Left ventricle myocardium superior (tissue), 1 donor: ENCODE data around the gene KIAA0232. TPM values are rescaled to one million over a fixed set of nuclear protein-coding genes. Genes with fewer than 3 reads are reported as not detected.
"Not testable (repeated sequence)": the region's sequence is repeated elsewhere in the genome, so short reads cannot be mapped to it uniquely, and the experiment has no call there.

ENCODE experiments used
- ATAC-seq: fragments of 200-7000 bp; cut with Tn5 transposase; one replicate; pipeline ENCODE4 v1.9.1; 2020; ENCODE audit warnings: mild to moderate bottlenecking, moderate library complexity
- DNase-seq: peaks from one replicate; pipeline ENCODE4 v3.0.0-alpha.2; 2020
- intact Hi-C: fragments of 100-400 bp; cut with micrococcal nuclease; formaldehyde crosslinking; loops from one replicate; pipeline ENCODE4 v1.11.0; 2022
- total RNA-seq: library from RNA; stranded (reverse); fragmentation: NEBNext Ultra II Directional; extraction: Animal tissue kit (Norgen Biotek cat#: 25700); gene quantifications from one replicate; pipeline ENCODE4 v1.2.1, GENCODE V29; 2021
- donor health status: DM: no; HTN: yes; CAD: no; lungs with severe emphysema.

The KIAA0232 gene
- total RNA-seq, 1 donor from 2014 or later: 79.8 TPM

- ATAC-seq (no peak), DNase-seq (no peak)
- intact Hi-C loops: no loop called here
Measured at GRCh38 chr4:6889736-6890324, 107.3 kb downstream of the KIAA0232 start.

GRCh38 chr4:6890358-6890757 is 107.8 kb downstream of the KIAA0232 start:
- intact Hi-C loops: no loop called here
- ATAC-seq: no peak
- no peak for DNase-seq

GRCh38 chr4:6890971-6891370 is 108.4 kb downstream of the KIAA0232 start:
- DNase-seq, ATAC-seq, intact Hi-C loops: not testable (repeated sequence)

GRCh38 chr4:6891436-6892170 is 109.1 kb downstream of the KIAA0232 start:
- intact Hi-C loops: no loop called here

GRCh38 chr4:6892190-6892908 is 109.8 kb downstream of the KIAA0232 start:
- ATAC-seq (peak; percentile 65), DNase-seq (peak; percentile 57)
- intact Hi-C loops: no loop called here

More at GRCh38 chr4:6891436-6892170, 109.1 kb downstream of the KIAA0232 start:
- ATAC-seq (peak; percentile 9), DNase-seq (no peak)

- intact Hi-C loops: no loop called here
- DNase-seq: no peak
- ATAC-seq: no peak
Measured at GRCh38 chr4:6892909-6893202, 110.3 kb downstream of the KIAA0232 start.

- no peak for ATAC-seq
- no peak for DNase-seq
- intact Hi-C loops: no loop called here
Measured at GRCh38 chr4:6893449-6894085, 111.0 kb downstream of the KIAA0232 start.

- intact Hi-C loops: no loop called here
- no peak for DNase-seq
- ATAC-seq: no peak
Measured at GRCh38 chr4:6894086-6894478, 111.6 kb downstream of the KIAA0232 start.

GRCh38 chr4:6894528-6895498 is 112.3 kb downstream of the KIAA0232 start:
- intact Hi-C loops: no loop called here
- no peak for DNase-seq
- no peak for ATAC-seq

GRCh38 chr4:6896035-6896434 is 113.5 kb downstream of the KIAA0232 start:
- intact Hi-C loops: no loop called here
- ATAC-seq (no peak), DNase-seq (no peak)

GRCh38 chr4:6898763-6899162 is 116.2 kb downstream of the KIAA0232 start:
- intact Hi-C loops: no loop called here
- ATAC-seq (no peak), DNase-seq (no peak)

GRCh38 chr4:6900181-6900812 is 117.8 kb downstream of the KIAA0232 start:
- ATAC-seq: no peak
- intact Hi-C loops: no loop called here
- no peak for DNase-seq

GRCh38 chr4:6900956-6901355 is 118.4 kb downstream of the KIAA0232 start:
- intact Hi-C loops: no loop called here
- ATAC-seq: no peak
- DNase-seq: no peak

- DNase-seq (no peak), ATAC-seq (peak; percentile 58)
- intact Hi-C loops: no loop called here
Measured at GRCh38 chr4:6901669-6902317, 119.3 kb downstream of the KIAA0232 start.

GRCh38 chr4:6902318-6903042 is 120.0 kb downstream of the KIAA0232 start:
- no peak for DNase-seq
- ATAC-seq: peak; percentile 56
- intact Hi-C loops: no loop called here

GRCh38 chr4:6905516-6906445 is 123.3 kb downstream of the KIAA0232 start:
- no peak for DNase-seq
- intact Hi-C loops: no loop called here
- no peak for ATAC-seq
